HG03039 (cell line): ENCODE data around the gene RFFL.

Experiments
- ATAC-seq: cut with Tn5 transposase; IDR thresholded peaks from one replicate; pipeline ENCODE4 v1.9.1; 2021; ENCODE audit warnings: mild to moderate bottlenecking, moderate library complexity; ENCODE audit not compliant: unreplicated experiment

Gene RFFL

GRCh38 chr17:34980353-34980680 is 83.2 kb downstream of the RFFL start, which contains the start of gene LIG3:
TSS of gene LIG3 (plus strand) at chr17:34980512. CDS start at chr17:34983006, 2,494 bp downstream.
- peak; percentile 72 for ATAC-seq

DNA sequence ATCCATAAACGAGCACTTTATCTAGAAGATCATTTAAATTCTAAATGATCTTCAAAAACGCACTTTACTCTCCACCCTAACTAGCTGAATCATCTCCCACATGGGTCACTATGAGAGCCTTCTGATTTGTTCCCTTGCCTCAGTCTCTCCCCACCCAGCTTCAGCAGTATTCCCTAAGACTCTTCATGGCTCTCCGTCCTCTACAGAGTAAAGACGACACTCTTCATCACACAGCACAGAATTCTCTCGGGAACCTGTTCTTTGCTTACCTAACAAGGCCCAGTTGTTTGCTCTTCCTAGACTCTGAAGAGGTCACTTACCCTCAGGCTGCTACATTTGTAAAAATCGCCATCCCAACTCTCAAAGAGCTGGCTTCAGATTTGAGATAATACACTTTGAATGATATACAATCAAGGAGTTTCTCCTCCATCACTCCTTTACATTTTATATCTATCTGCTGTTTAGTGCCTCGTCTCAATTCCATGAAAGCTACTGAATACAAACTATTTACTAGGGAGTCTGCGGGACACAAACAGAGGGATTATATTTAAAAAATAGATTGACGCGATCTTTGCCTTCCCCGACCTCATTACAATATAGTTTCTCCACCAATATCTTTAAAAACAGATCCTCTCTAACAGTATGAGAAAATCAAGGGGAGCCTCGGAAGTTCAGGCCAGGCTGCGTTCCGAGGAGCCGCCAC is 83.7 kb downstream of the RFFL start:
- ATAC-seq, result no peak

DNA sequence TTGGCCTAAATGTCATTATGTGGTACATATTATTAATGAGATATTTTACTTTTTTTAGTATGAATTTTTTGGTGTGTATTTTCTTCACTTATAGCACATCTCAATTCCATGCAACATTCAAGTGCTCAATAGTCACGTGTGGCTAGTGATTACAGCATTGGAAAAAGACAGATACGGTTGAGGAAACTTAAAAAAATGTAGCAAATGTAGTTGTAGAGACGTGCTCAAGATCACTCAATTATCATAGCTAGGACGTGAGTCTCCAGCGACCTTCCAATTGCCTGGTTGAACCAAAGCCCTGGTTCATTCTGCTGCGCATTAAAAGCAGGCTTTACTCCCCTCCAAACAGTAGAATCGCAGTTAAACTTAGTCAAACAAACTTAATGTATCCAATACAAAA is 84.4 kb downstream of the RFFL start:
- ATAC-seq, result no peak

DNA sequence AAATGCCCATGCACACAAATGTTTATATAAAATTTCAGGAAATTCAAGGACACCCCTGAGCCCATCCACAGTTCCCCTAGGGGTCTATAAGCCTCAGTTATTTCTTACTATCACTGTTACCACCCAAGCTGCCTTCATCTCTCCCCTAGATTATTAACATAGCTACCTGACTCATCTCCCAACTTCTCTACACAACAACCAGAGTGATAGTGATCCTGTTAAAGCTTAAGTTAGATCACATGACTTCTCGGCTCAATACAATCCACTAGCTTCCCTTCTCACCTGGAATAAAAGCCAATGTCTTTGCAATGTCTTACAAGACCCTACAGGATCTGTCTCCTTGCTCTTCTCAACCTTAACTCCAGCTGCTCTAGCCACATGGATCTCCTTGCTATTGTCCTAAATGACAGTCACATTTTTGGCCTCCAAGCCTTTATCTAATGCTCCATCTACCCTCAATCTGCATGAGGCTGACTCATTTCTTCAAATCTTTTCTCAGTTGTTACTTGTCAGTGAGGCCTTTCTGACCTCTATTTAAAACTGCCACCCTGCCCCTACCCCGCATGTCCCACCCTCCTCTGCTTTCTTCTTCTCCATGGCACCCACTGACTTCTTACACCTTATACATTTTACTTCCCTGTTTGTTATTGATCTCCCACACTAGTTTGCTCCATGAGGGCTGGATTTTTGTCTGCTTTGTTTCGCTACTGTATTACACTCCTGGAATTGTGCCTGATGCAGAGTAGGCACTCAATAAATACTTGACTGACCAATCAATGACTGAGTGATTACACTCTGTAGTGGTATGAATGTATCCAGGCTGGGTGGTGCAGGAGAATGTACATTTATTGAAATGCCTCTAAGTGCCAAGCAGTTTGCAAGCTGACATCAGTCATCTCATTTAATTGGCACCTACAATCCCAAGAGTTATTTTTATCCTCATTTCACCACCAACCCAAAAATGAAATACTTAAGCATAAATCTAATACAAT is 88.4 kb downstream of the RFFL start:
- no peak for ATAC-seq

DNA sequence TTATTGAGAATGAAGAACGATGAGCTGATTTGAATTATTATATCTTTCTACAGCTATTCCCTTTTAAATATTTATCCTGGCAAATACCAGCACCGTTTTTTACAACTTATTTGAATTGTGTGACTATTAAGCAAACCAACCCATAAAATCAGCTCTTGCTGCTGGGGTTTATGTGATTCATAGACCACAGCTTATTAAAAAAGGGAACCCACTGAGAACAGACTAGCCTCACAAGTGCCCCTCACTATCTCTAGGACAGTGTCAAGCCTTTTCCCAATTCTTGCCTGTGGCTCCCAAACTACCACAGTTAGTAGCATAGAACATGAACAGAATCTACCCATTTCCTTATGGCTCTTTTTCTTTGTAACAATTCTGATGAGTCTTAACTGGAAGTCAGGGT is 89.3 kb downstream of the RFFL start:
- ATAC-seq, result no peak

- ATAC-seq, result peak; percentile 82
Observed at GRCh38 chr17:34961093-34961911, 102.2 kb downstream of the RFFL start, which contains the start of the genes CCT6B and ZNF830. TSS of gene CCT6B (minus strand) at chr17:34961460. CDS start at chr17:34961393, 67 bp downstream. TSS of gene ZNF830 (plus strand) at chr17:34961540. CDS start at chr17:34961567, 27 bp downstream.

- no peak for ATAC-seq
Observed at GRCh38 chr17:34958438-34958837, 105.1 kb downstream of the RFFL start.
